Common myeloid progenitor, CD34-positive (primary cell): ENCODE measurements around the gene CRELD2.

Source experiments
- CTCF ChIA-PET: fragments of 350-600 bp; sonication (Branson Sonifier 250); formaldehyde crosslinking; loops from one replicate; lab custom pipeline; 2021; ENCODE audit warnings: antibody characterized with exemption; lab: Charles Lee
- POLR2A ChIA-PET: fragments of 350-600 bp; sonication (Branson Sonifier 250); formaldehyde crosslinking; loops from one replicate; lab custom pipeline; 2021; ENCODE audit warnings: antibody characterized with exemption; lab: Charles Lee
- DNase-seq, 3 donors: peaks; one replicate each; pipeline versions ENCODE4 v3.0.0 to v3.0.0-alpha.2; 2013
- H3K27ac ChIP-seq, 2 experiments: 1 replicate in 1 of 2; 2 replicates in 1 of 2; pipeline ENCODE4 v1.7.0; 2013; ENCODE audit warnings: inconsistent platforms in 2 of 2, low read length in 2 of 2, mild to moderate bottlenecking in 2 of 2, low read depth in 1 of 2, moderate library complexity in 1 of 2; ENCODE audit not compliant: severe bottlenecking in 2 of 2, insufficient read depth in 1 of 2, poor library complexity in 1 of 2
- H3K27me3 ChIP-seq, 5 experiments: replicated peaks in 2 of 5; 1 replicate in 3 of 5; 2 replicates in 2 of 5; pipeline versions ENCODE4 v1.6.1 to v1.7.0; 2013; ENCODE audit warnings: low read length in 4 of 5, mild to moderate bottlenecking in 2 of 5, moderate library complexity in 2 of 5, inconsistent platforms in 1 of 5; ENCODE audit not compliant: insufficient read depth in 5 of 5, control insufficient read depth in 4 of 5
- H3K36me3 ChIP-seq, 4 experiments: 1 replicate in 2 of 4; 2 replicates in 2 of 4; pipeline versions ENCODE4 v1.6.1 to v1.7.0; 2013; ENCODE audit warnings: low read length in 3 of 4, control low read depth in 1 of 4, mild to moderate bottlenecking in 1 of 4; ENCODE audit not compliant: control insufficient read depth in 4 of 4, insufficient read depth in 4 of 4
- H3K4me1 ChIP-seq, 4 experiments: 1 replicate in 3 of 4; 2 replicates in 1 of 4; pipeline versions ENCODE4 v1.6.1 to v1.7.1; 2013; ENCODE audit warnings: low read length in 3 of 4, mild to moderate bottlenecking in 3 of 4, control low read depth in 1 of 4, inconsistent platforms in 1 of 4, moderate library complexity in 1 of 4; ENCODE audit not compliant: control insufficient read depth in 4 of 4, insufficient read depth in 4 of 4; ENCODE audit errors: control extremely low read depth in 1 of 4
- H3K4me3 ChIP-seq, 7 experiments: 1 replicate in 4 of 7; 2 replicates in 3 of 7; pipeline versions ENCODE4 v1.5.1 to v1.7.0; 2013; ENCODE audit warnings: mild to moderate bottlenecking in 7 of 7, low read length in 6 of 7, moderate library complexity in 6 of 7, inconsistent platforms in 2 of 7, low read depth in 2 of 7, control low read depth in 1 of 7; ENCODE audit not compliant: insufficient read depth in 4 of 7, control insufficient read depth in 1 of 7; ENCODE audit errors: extremely low read depth in 1 of 7
- H3K9me3 ChIP-seq, 5 experiments: 1 replicate in 4 of 5; 2 replicates in 1 of 5; pipeline versions ENCODE4 v1.6.1 to v1.7.1; 2013; ENCODE audit warnings: low read length in 4 of 5, mild to moderate bottlenecking in 2 of 5, inconsistent platforms in 1 of 5, low read depth in 1 of 5, moderate library complexity in 1 of 5; ENCODE audit not compliant: control insufficient read depth in 4 of 5, insufficient read depth in 2 of 5; ENCODE audit errors: control extremely low read depth in 1 of 5
- WGBS: methylation state at CpG from one replicate; pipeline ENCODE4 v1.1.5; 2013; ENCODE audit not compliant: insufficient coverage; 5-methylcytosine and 5-hydroxymethylcytosine counted together

CRELD2 gene

DNA sequence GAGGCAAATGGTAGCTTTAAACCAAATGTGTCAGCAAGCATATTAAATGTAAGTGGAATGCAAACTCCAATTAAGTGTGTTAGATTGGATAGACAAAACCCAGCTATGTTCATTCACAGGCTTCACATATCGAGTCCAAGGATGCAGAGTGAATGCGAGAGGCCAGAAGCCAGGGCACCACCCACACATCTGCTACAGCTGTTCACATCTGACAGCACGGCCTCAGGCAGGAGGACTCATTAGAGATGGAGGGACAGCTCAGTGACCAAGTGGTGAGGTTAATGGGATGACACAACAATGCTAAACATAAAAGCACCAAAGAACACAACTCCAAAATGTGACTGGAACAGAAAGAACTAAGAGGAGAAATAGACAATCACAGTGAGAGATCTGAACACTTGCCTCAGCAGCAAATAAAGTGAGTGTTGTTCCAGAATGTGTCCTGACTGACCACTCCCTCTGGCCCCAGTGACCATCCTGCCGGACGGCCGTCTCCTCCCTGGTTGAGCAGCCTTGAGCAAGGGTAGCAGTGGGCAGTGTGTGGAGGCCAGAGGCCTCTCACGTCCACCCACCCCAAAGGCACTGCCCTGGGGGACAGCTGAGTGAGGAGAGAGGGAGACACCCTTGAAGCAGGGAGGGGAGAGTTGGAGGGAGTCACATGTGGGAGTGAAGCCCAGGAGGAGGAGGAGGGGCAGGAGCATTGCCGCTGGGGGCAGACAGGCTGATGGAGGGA lies 23.9 kb upstream of the CRELD2 start:
- ChIA-PET CTCF (interaction anchor here (0.8 to 1.6 kb wide), 3 partner anchors 9 to 19 kb away, joined by 3 read pairs; no protein-coding TSS in a partner anchor), POLR2A (interaction anchor here (0.8 kb wide), 1 partner anchor 25 kb away, joined by 3 read pairs; no protein-coding TSS in a partner anchor)
- H3K4me3 ChIP-seq: no peak overlapping the region
- no peaks in the 10 kb centered on the region for H3K4me1 ChIP-seq
- no peak overlapping the region for H3K27ac ChIP-seq
- no peak for DNase-seq
- H3K36me3 ChIP-seq: peaks cover 15 to 56% (median 33%) of the 10 kb centered on the region in 4 experiments
- H3K9me3 ChIP-seq: peaks cover 5 to 43% (median 16%) of the 10 kb centered on the region in 5 experiments
- no peaks in the 10 kb centered on the region for H3K27me3 ChIP-seq
- WGBS: 100% methylated on average over 3 of the region's 8 CpGs

DNA sequence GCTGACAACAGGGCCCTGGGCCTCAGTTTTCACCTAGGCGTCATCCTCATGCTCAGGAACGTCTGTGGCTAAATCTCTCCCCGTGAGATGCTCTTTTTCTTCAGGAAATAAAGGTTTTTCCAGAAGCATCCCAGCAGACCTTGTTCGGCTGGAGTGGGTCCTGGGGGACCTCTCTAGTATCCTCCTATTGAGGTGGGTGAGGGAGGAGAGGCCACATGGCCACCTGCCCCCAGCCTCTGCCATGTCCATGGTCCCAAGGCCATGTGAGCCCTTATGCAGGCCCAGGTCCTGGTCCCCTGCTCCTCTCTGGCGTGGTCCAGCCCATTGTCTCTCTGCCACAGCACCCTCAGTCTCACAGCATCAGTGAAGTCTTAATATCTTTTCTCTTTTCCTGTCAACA lies 22.2 kb upstream of the CRELD2 start:
- CTCF ChIA-PET: interaction anchor here (1.6 kb wide), 1 partner anchor 11 kb away, joined by 3 read pairs; no protein-coding TSS in a partner anchor
- Histone ChIP-seq H3K4me1 (no peaks in the 10 kb centered on the region), H3K27ac (no peak overlapping the region), H3K36me3 (peaks cover 9 to 49% (median 31%) of the 10 kb centered on the region in 4 experiments), H3K27me3 (no peaks in the 10 kb centered on the region), H3K9me3 (peaks cover 0 to 27% (median 4%) of the 10 kb centered on the region in 5 experiments), H3K4me3 (no peak overlapping the region)
- 94% methylated on average over 5 of the region's 5 CpGs for WGBS
- POLR2A ChIA-PET: no interaction called here
- DNase-seq: no peak

DNA sequence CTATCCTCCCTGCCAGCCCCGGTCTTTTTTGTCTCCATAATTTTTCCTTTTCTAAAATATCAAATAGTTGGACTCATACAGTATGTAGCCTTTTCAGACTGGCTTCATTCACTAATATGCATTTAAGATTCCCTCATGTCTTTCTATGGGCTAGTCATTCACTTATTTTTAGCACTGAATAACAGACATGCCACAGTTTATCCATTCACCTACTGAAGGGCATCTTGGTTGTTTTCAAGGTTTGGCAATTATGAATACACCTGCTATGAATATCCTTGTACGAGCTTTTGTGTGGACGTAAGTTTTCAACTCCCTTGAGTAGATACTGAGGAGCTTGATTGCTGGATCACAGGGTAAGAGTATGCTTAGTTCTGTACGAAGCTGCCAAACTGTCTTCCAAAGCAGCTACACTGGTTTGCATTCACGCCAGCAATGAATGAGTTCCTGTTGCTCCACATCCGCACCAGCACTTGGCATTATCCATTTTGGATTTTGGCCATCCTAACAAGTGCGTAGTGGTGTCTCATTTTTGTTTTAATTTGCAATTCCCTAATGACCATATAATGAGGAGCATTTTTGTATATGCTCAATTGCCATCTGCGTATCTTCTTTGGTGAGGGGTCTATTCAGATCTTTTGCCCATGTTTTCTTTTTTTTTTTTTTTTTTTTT lies 21.3 kb upstream of the CRELD2 start:
- 100% methylated on average over 3 of the region's 8 CpGs for WGBS
- H3K36me3 ChIP-seq: peaks cover 11 to 52% (median 36%) of the 10 kb centered on the region in 4 experiments
- H3K4me1 ChIP-seq: no peaks in the 10 kb centered on the region
- H3K27me3 ChIP-seq: no peaks in the 10 kb centered on the region
- CTCF ChIA-PET: no interaction called here
- no peak overlapping the region for H3K4me3 ChIP-seq
- H3K9me3 ChIP-seq: peaks cover 0 to 20% (median 4%) of the 10 kb centered on the region in 5 experiments
- DNase-seq: no peak
- H3K27ac ChIP-seq: no peak overlapping the region
- POLR2A ChIA-PET: interaction anchor here (0.6 kb wide), 1 partner anchor 17 kb away, joined by 3 read pairs; no protein-coding TSS in a partner anchor

GRCh38 chr22:49899530-49899929 lies 18.9 kb upstream of the CRELD2 start:
- Histone ChIP-seq H3K4me1 (no peaks in the 10 kb centered on the region), H3K9me3 (peaks cover 0 to 4% (median 0%) of the 10 kb centered on the region in 5 experiments), H3K27ac (no peak overlapping the region), H3K4me3 (no peak overlapping the region), H3K27me3 (no peaks in the 10 kb centered on the region), H3K36me3 (peaks cover 12 to 55% (median 40%) of the 10 kb centered on the region in 4 experiments)
- 88% methylated on average over 3 of the region's 6 CpGs for WGBS
- no peak for DNase-seq
- POLR2A ChIA-PET: no interaction called here
- CTCF ChIA-PET: interaction anchor here (1.0 kb wide), 1 partner anchor 10 kb away, joined by 3 read pairs; no protein-coding TSS in a partner anchor

DNA sequence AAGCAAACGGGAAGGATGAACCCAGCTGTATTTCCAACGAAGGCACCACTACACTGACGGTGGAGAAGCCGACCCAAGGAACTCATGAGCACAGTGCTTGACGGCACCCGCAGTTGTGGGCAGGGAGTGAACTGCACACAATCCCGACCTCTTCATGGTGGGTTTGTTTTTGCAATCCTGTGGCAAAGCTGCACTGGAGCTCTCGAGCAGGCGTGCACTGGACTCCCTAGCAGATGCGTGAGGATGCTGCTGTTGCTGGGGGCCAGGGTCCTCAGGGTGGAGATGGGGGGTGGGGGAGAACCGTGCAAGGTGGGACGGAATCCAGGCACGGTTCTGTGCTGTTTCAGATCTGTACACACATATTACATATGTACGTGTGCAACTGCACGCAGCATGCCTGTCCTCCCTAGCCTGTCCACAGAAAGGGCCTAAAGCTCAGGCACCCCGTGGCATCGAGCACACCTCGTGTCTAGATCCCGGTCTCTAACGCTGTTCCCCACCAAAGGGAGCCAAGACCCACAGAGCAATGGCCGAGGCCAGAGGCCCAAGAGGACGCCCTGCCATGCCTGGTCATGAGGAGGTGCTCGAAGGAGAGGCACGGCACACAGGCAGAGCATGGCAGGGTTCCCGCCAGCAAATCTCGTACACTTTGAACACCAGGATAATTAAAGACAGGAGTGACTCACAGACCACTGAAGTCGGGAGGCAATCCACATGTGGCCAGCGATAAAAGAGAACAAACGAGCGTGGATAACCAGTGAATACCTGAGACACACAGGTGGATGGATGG lies 17.8 kb upstream of the CRELD2 start:
- DNase-seq: no peak
- H3K4me3 ChIP-seq: no peak overlapping the region
- 97% methylated on average over 24 of the region's 30 CpGs for WGBS
- no peaks in the 10 kb centered on the region for H3K27me3 ChIP-seq
- no peaks in the 10 kb centered on the region for H3K4me1 ChIP-seq
- POLR2A ChIA-PET: interaction anchor here (0.6 kb wide), 1 partner anchor 88 kb away, joined by 3 read pairs; no protein-coding TSS in a partner anchor
- H3K9me3 ChIP-seq: no peaks in the 10 kb centered on the region
- CTCF ChIA-PET: interaction anchor here (0.6 to 1.0 kb wide), 2 partner anchors 11 to 14 kb away, joined by 3 read pairs; no protein-coding TSS in a partner anchor
- H3K36me3 ChIP-seq: peaks cover 13 to 55% (median 44%) of the 10 kb centered on the region in 4 experiments
- no peak overlapping the region for H3K27ac ChIP-seq

GRCh38 chr22:49901457-49901856 lies 17.0 kb upstream of the CRELD2 start:
- no peak for DNase-seq
- Histone ChIP-seq H3K9me3 (no peaks in the 10 kb centered on the region), H3K27me3 (no peaks in the 10 kb centered on the region), H3K27ac (no peak overlapping the region), H3K36me3 (peaks cover 13 to 62% (median 49%) of the 10 kb centered on the region in 4 experiments), H3K4me3 (no peak overlapping the region), H3K4me1 (no peaks in the 10 kb centered on the region)
- ChIA-PET POLR2A (no interaction called here), CTCF (no interaction called here)
- 95% methylated on average over 8 of the region's 11 CpGs for WGBS
